H1 (cell line): Measurements from ENCODE around the gene SLC15A1. TPM values are rescaled to one million over a fixed set of nuclear protein-coding genes. Genes with fewer than 3 reads are reported as not detected.

Experiments used
- CBX5 ChIP-seq: fragments of 300-800, 300-1000 bp; sonication (generic); IDR thresholded peaks from 2 replicates; pipeline ENCODE4 v1.7.1; 2016; ENCODE audit warnings: antibody characterized with exemption, low read length, low read depth
- CHD1 ChIP-seq: IDR thresholded peaks from 2 replicates; pipeline ENCODE4 v1.6.1; 2012; ENCODE audit warnings: low read depth, low read length, improper control_type of control experiment
- CTBP2 ChIP-seq: IDR thresholded peaks from 2 replicates; pipeline ENCODE4 v1.7.0; 2011; ENCODE audit warnings: borderline replicate concordance, mild to moderate bottlenecking, moderate library complexity, mixed read lengths, low read length; ENCODE audit not compliant: insufficient read depth, insufficient read length
- EZH2 ChIP-seq: fragments of 200-600 bp; sonication (generic); IDR thresholded peaks from 2 replicates; pipeline ENCODE4 v1.7.1; 2012; ENCODE audit warnings: low read depth, mild to moderate bottlenecking, moderate library complexity, low read length, inconsistent platforms; ENCODE audit not compliant: severe bottlenecking
- HDAC2 ChIP-seq, 2 experiments: fragments of 300-600 bp in 1 of 2; sonication (generic) in 1 of 2; IDR thresholded peaks; 2 replicates each; pipeline ENCODE4 v1.6.1; 2011 to 2012; ENCODE audit warnings: low read depth in 2 of 2, low read length in 2 of 2, mild to moderate bottlenecking in 2 of 2, moderate library complexity in 2 of 2, borderline replicate concordance in 1 of 2, inconsistent platforms in 1 of 2
- POLR2A ChIP-seq, 2 experiments: IDR thresholded peaks; 1 replicate in 1 of 2; 2 replicates in 1 of 2; pipeline ENCODE4 v1.6.1; 2011; ENCODE audit warnings: low read depth in 2 of 2, low read length in 2 of 2, mild to moderate bottlenecking in 2 of 2; ENCODE audit errors: control extremely low read depth in 1 of 2
- RXRA ChIP-seq: IDR thresholded peaks from 2 replicates; pipeline ENCODE4 v1.6.1; 2011; ENCODE audit warnings: low read depth, mild to moderate bottlenecking, low read length, moderate library complexity; ENCODE audit not compliant: insufficient read depth
- SP4 ChIP-seq: IDR thresholded peaks from 2 replicates; pipeline ENCODE4 v1.6.1; 2012; ENCODE audit warnings: low read length, inconsistent platforms
- TEAD4 ChIP-seq: IDR thresholded peaks from 2 replicates; pipeline ENCODE4 v1.6.1; 2012; ENCODE audit warnings: low read depth, low read length, inconsistent platforms, mixed read lengths
- YY1 ChIP-seq: IDR thresholded peaks from 2 replicates; pipeline ENCODE4 v1.6.1; 2011; ENCODE audit warnings: low read depth, mild to moderate bottlenecking, low read length
- polyA plus RNA-seq, 7 experiments: library from polyadenylated mRNA; depleted of rRNA in 3 of 7; stranded (reverse) in 5 of 7; unstranded in 2 of 7; fragments of >200 nt in 5 of 7; fragments of 200-250 nt in 2 of 7; gene quantifications; 1 replicate in 5 of 7; 2 replicates in 1 of 7; 4 replicates in 1 of 7; pipeline versions ENCODE4 v1.2.1 to v1.2.3, GENCODE V29; 2011 to 2013; ENCODE audit warnings: missing spikeins in 2 of 7, mixed read lengths in 2 of 7
- total RNA-seq: library from RNA; stranded (reverse); fragmentation: NEBNext Ultra II Directional; extraction: Animal tissue kit (Norgen Biotek cat#: 25700); gene quantifications from 2 replicates; pipeline ENCODE4 v1.2.1, GENCODE V29; 2021
- TF ChIP-seq, protein P1 (sequence below): fragments of 300-600 bp; sonication (generic); IDR thresholded peaks from 2 replicates; pipeline ENCODE4 v1.7.1; 2012; ENCODE audit warnings: low read length, moderate library complexity, mild to moderate bottlenecking, inconsistent platforms; ENCODE audit not compliant: insufficient replicate concordance
- TF ChIP-seq, protein P2 (sequence below): IDR thresholded peaks from 2 replicates; pipeline ENCODE4 v1.6.1; 2011; ENCODE audit warnings: low read depth, mild to moderate bottlenecking, low read length; ENCODE audit not compliant: insufficient read depth

Gene SLC15A1
- total and polyA plus RNA-seq, 2 of the 8 experiments (the other 6 are each of a cell fraction or from before 2014, with no cell fraction given) = 1.3 to 2.4 TPM

- TF ChIP-seq, protein P1, sequence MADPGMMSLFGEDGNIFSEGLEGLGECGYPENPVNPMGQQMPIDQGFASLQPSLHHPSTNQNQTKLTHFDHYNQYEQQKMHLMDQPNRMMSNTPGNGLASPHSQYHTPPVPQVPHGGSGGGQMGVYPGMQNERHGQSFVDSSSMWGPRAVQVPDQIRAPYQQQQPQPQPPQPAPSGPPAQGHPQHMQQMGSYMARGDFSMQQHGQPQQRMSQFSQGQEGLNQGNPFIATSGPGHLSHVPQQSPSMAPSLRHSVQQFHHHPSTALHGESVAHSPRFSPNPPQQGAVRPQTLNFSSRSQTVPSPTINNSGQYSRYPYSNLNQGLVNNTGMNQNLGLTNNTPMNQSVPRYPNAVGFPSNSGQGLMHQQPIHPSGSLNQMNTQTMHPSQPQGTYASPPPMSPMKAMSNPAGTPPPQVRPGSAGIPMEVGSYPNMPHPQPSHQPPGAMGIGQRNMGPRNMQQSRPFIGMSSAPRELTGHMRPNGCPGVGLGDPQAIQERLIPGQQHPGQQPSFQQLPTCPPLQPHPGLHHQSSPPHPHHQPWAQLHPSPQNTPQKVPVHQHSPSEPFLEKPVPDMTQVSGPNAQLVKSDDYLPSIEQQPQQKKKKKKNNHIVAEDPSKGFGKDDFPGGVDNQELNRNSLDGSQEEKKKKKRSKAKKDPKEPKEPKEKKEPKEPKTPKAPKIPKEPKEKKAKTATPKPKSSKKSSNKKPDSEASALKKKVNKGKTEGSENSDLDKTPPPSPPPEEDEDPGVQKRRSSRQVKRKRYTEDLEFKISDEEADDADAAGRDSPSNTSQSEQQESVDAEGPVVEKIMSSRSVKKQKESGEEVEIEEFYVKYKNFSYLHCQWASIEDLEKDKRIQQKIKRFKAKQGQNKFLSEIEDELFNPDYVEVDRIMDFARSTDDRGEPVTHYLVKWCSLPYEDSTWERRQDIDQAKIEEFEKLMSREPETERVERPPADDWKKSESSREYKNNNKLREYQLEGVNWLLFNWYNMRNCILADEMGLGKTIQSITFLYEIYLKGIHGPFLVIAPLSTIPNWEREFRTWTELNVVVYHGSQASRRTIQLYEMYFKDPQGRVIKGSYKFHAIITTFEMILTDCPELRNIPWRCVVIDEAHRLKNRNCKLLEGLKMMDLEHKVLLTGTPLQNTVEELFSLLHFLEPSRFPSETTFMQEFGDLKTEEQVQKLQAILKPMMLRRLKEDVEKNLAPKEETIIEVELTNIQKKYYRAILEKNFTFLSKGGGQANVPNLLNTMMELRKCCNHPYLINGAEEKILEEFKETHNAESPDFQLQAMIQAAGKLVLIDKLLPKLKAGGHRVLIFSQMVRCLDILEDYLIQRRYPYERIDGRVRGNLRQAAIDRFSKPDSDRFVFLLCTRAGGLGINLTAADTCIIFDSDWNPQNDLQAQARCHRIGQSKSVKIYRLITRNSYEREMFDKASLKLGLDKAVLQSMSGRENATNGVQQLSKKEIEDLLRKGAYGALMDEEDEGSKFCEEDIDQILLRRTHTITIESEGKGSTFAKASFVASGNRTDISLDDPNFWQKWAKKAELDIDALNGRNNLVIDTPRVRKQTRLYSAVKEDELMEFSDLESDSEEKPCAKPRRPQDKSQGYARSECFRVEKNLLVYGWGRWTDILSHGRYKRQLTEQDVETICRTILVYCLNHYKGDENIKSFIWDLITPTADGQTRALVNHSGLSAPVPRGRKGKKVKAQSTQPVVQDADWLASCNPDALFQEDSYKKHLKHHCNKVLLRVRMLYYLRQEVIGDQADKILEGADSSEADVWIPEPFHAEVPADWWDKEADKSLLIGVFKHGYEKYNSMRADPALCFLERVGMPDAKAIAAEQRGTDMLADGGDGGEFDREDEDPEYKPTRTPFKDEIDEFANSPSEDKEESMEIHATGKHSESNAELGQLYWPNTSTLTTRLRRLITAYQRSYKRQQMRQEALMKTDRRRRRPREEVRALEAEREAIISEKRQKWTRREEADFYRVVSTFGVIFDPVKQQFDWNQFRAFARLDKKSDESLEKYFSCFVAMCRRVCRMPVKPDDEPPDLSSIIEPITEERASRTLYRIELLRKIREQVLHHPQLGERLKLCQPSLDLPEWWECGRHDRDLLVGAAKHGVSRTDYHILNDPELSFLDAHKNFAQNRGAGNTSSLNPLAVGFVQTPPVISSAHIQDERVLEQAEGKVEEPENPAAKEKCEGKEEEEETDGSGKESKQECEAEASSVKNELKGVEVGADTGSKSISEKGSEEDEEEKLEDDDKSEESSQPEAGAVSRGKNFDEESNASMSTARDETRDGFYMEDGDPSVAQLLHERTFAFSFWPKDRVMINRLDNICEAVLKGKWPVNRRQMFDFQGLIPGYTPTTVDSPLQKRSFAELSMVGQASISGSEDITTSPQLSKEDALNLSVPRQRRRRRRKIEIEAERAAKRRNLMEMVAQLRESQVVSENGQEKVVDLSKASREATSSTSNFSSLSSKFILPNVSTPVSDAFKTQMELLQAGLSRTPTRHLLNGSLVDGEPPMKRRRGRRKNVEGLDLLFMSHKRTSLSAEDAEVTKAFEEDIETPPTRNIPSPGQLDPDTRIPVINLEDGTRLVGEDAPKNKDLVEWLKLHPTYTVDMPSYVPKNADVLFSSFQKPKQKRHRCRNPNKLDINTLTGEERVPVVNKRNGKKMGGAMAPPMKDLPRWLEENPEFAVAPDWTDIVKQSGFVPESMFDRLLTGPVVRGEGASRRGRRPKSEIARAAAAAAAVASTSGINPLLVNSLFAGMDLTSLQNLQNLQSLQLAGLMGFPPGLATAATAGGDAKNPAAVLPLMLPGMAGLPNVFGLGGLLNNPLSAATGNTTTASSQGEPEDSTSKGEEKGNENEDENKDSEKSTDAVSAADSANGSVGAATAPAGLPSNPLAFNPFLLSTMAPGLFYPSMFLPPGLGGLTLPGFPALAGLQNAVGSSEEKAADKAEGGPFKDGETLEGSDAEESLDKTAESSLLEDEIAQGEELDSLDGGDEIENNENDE = no peak
- no peak for TF ChIP-seq POLR2A (IDR thresholded peaks at IDR 0.05; ENCODE audit: control extremely low read depth in 1 of 2, low read depth in 2 of 2, low read length in 2 of 2)
- TF ChIP-seq CBX5 = no peak
- no peak for TF ChIP-seq CTBP2
- TF ChIP-seq RXRA = no peak
- TF ChIP-seq EZH2 = no peak
- TF ChIP-seq CHD1 = no peak
- TF ChIP-seq, protein P2, sequence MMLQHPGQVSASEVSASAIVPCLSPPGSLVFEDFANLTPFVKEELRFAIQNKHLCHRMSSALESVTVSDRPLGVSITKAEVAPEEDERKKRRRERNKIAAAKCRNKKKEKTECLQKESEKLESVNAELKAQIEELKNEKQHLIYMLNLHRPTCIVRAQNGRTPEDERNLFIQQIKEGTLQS = no peak
- no peak for TF ChIP-seq HDAC2 (IDR thresholded peaks at IDR 0.05; ENCODE audit: borderline replicate concordance in 1 of 2, low read depth in 2 of 2, low read length in 2 of 2)
- no peak for TF ChIP-seq SP4
- TF ChIP-seq YY1 = no peak
- TF ChIP-seq TEAD4 = no peak
Measured at GRCh38 chr13:98697791-98698190, 54.7 kb downstream of the SLC15A1 start (continued).
